Measurements from ENCODE around the gene EPN1.

- no peak for TF ChIP-seq CTCF (optimal IDR thresholded peaks at IDR 0.05 in 1 of 3, IDR thresholded peaks at IDR 0.05 in 1 of 3, conservative IDR thresholded peaks at IDR 0.05 in 1 of 3; ENCODE audit: extremely low read depth in 1 of 3, insufficient read depth in 2 of 3, low read length in 3 of 3)
- no peak for TF ChIP-seq EZH2 (IDR thresholded peaks at IDR 0.05; ENCODE audit: low read length)
Observed at GRCh38 chr19:55678121-55678671, 3.2 kb downstream of the EPN1 start.
